Thyroid gland (tissue), 4 donors: ENCODE measurements around the gene SPATA13. TPM values are rescaled to one million over a fixed set of nuclear protein-coding genes. Genes with fewer than 3 reads are reported as not detected.

Source experiments
- DNase-seq, 2 donors: peaks; one replicate each; pipeline ENCODE4 v3.0.0-alpha.2; 2019
- H3K27ac ChIP-seq, 3 donors: fragments of 200-600 bp; sonication (generic); 1 replicate in 2 of 3; 2 replicates in 1 of 3; pipeline ENCODE4 v1.5.1; 2016 to 2019; ENCODE audit warnings: mild to moderate bottlenecking in 1 of 3, moderate library complexity in 1 of 3
- H3K27me3 ChIP-seq: fragments of 200-600 bp; sonication (generic); one replicate; pipeline ENCODE4 v1.5.1; 2019
- H3K36me3 ChIP-seq, 2 donors: fragments of 200-600 bp; sonication (generic); one replicate each; pipeline ENCODE4 v1.5.1; 2016 to 2019
- H3K4me1 ChIP-seq, 2 donors: fragments of 200-600 bp; sonication (generic); one replicate each; pipeline ENCODE4 v1.5.1; 2017 to 2019
- H3K4me3 ChIP-seq, 3 donors: fragments of 200-600 bp; sonication (generic); replicated peaks in 1 of 3; 1 replicate in 2 of 3; 2 replicates in 1 of 3; pipeline ENCODE4 v1.5.1; 2016; ENCODE audit warnings: mild to moderate bottlenecking in 1 of 3
- H3K9me3 ChIP-seq: fragments of 200-600 bp; sonication (generic); one replicate; pipeline ENCODE4 v1.5.1; 2017
- CTCF ChIP-seq, 6 experiments: fragments of 200-600 bp in 3 of 6; fragments of 450-650 bp in 3 of 6; sonication (generic) in 3 of 6; IDR thresholded peaks; one replicate each; pipeline ENCODE4 v1.5.1; 2016 to 2019; ENCODE audit warnings: antibody characterized with exemption in 6 of 6, mild to moderate bottlenecking in 2 of 6, inconsistent platforms in 1 of 6, moderate library complexity in 1 of 6
- POLR2A ChIP-seq, 2 donors: fragments of 450-650 bp; IDR thresholded peaks; one replicate each; pipeline ENCODE4 v1.6.1; 2017; ENCODE audit warnings: antibody characterized with exemption in 2 of 2, mild to moderate bottlenecking in 2 of 2, moderate library complexity in 1 of 2
- WGBS, 2 donors: methylation state at CpG; one replicate each; pipeline ENCODE4 v1.1.5; 2017; 5-methylcytosine and 5-hydroxymethylcytosine counted together
- intact Hi-C: fragments of 100-400 bp; cut with DNase I; formaldehyde crosslinking; loops from one replicate; pipeline ENCODE4 v1.15.1; 2023
- total RNA-seq, 4 donors: library from RNA; depleted of rRNA; stranded (reverse); fragments of >200 nt; gene quantifications; one replicate each; pipeline ENCODE4 v1.2.3, GENCODE V29; 2016

Gene SPATA13
- total RNA-seq, 4 donors from 2014 or later = 43.2 to 95.4 (median 51.1) TPM

- H3K4me3 ChIP-seq = no peak overlapping the region
- 84 to 88% methylated on average over 7 of the region's 7 CpGs for WGBS, 2 donors
- no peak overlapping the region for H3K27ac ChIP-seq
- TF ChIP-seq POLR2A (IDR thresholded peaks at IDR 0.05) (no peak), CTCF (IDR thresholded peaks at IDR 0.05) (no peak)
- no peaks in the 10 kb centered on the region for H3K36me3 ChIP-seq
- intact Hi-C loops = no loop called here
- H3K4me1 ChIP-seq = peaks cover 0 to 5% of the 10 kb centered on the region in 2 donors
- no peaks in the 10 kb centered on the region for H3K9me3 ChIP-seq
- no peak for DNase-seq
- no peaks in the 10 kb centered on the region for H3K27me3 ChIP-seq
These were observed 19.1 kb upstream of the SPATA13 start for GRCh38 chr13:24141333-24141910.

GRCh38 chr13:24142453-24142852, 18.1 kb upstream of the SPATA13 start:
- Histone ChIP-seq H3K27me3 (no peaks in the 10 kb centered on the region), H3K4me3 (no peak overlapping the region), H3K9me3 (no peaks in the 10 kb centered on the region), H3K36me3 (no peaks in the 10 kb centered on the region), H3K4me1 (peaks cover 0 to 5% of the 10 kb centered on the region in 2 donors), H3K27ac (no peak overlapping the region)
- intact Hi-C loops = no loop called here
- 83 to 84% methylated on average over 1 of the region's 1 CpG for WGBS, 2 donors
- no peak for TF ChIP-seq POLR2A (IDR thresholded peaks at IDR 0.05)
- TF ChIP-seq CTCF (IDR thresholded peaks at IDR 0.05) = no peak
- no peak for DNase-seq

GRCh38 chr13:24142886-24143285, 17.6 kb upstream of the SPATA13 start:
- TF ChIP-seq POLR2A (IDR thresholded peaks at IDR 0.05) (no peak), CTCF (IDR thresholded peaks at IDR 0.05) (no peak)
- Histone ChIP-seq H3K27me3 (no peaks in the 10 kb centered on the region), H3K9me3 (no peaks in the 10 kb centered on the region), H3K27ac (no peak overlapping the region), H3K4me1 (peaks cover 0 to 5% of the 10 kb centered on the region in 2 donors), H3K4me3 (no peak overlapping the region), H3K36me3 (no peaks in the 10 kb centered on the region)
- intact Hi-C loops = no loop called here
- DNase-seq = no peak
- WGBS, 2 donors = 53 to 67% methylated on average over 4 of the region's 4 CpGs

GRCh38 chr13:24145240-24145639, 15.3 kb upstream of the SPATA13 start:
- no peak for DNase-seq
- Histone ChIP-seq H3K27me3 (no peaks in the 10 kb centered on the region), H3K27ac (no peak overlapping the region), H3K4me3 (no peak overlapping the region), H3K9me3 (no peaks in the 10 kb centered on the region), H3K36me3 (no peaks in the 10 kb centered on the region), H3K4me1 (peaks cover 0 to 14% of the 10 kb centered on the region in 2 donors)
- TF ChIP-seq CTCF (IDR thresholded peaks at IDR 0.05) (no peak), POLR2A (IDR thresholded peaks at IDR 0.05) (no peak)
- 82 to 86% methylated on average over 2 of the region's 2 CpGs for WGBS, 2 donors
- intact Hi-C loops = no loop called here

GRCh38 chr13:24145674-24146073, 14.8 kb upstream of the SPATA13 start:
- Histone ChIP-seq H3K4me3 (no peak overlapping the region), H3K9me3 (no peaks in the 10 kb centered on the region), H3K27ac (no peak overlapping the region), H3K36me3 (no peaks in the 10 kb centered on the region), H3K4me1 (peaks cover 0 to 10% of the 10 kb centered on the region in 2 donors), H3K27me3 (no peaks in the 10 kb centered on the region)
- intact Hi-C loops = no loop called here
- DNase-seq = no peak
- WGBS, 2 donors = 82 to 90% methylated on average over 7 of the region's 7 CpGs
- no peak for TF ChIP-seq CTCF (IDR thresholded peaks at IDR 0.05)
- no peak for TF ChIP-seq POLR2A (IDR thresholded peaks at IDR 0.05)
